Measurements from ENCODE around the gene FRS3.

Gene FRS3

GRCh38 chr6:41728073-41728936 is 51.4 kb downstream of the FRS3 start:
- DNase-seq (ENCODE audit: low spot score), result no peak

- DNase-seq (ENCODE audit: low spot score), result no peak
Measured at GRCh38 chr6:41727705-41728072, 52.0 kb downstream of the FRS3 start.

GRCh38 chr6:41726876-41727275 is 52.8 kb downstream of the FRS3 start:
- no peak for DNase-seq (ENCODE audit: low spot score)

GRCh38 chr6:41724586-41725501 is 54.9 kb downstream of the FRS3 start:
- no peak for DNase-seq (ENCODE audit: low spot score)

- DNase-seq (ENCODE audit: low spot score), result no peak
Measured at GRCh38 chr6:41724228-41724580, 55.5 kb downstream of the FRS3 start.

- peak; percentile 78 for DNase-seq (ENCODE audit: low spot score)
Measured at GRCh38 chr6:41723530-41724227, 56.0 kb downstream of the FRS3 start.

GRCh38 chr6:41722969-41723529 is 56.7 kb downstream of the FRS3 start:
- DNase-seq (ENCODE audit: low spot score), result no peak

- no peak for DNase-seq (ENCODE audit: low spot score)
Measured at GRCh38 chr6:41721414-41721813, 58.3 kb downstream of the FRS3 start.

- DNase-seq (ENCODE audit: low spot score), result no peak
Measured at GRCh38 chr6:41720783-41721182, 58.9 kb downstream of the FRS3 start.

GRCh38 chr6:41720262-41720620 is 59.5 kb downstream of the FRS3 start:
- DNase-seq (ENCODE audit: low spot score), result no peak
